GM23338 (cell line): ENCODE measurements around the gene TANGO2. TPM values are rescaled to one million over a fixed set of nuclear protein-coding genes. Genes with fewer than 3 reads are reported as not detected.

ENCODE experiments used
- ATAC-seq: fragments of 200-7000 bp; cut with Tn5 transposase; 3 replicates; pipeline ENCODE4 v1.9.1; 2020
- DNase-seq: peaks from one replicate; pipeline ENCODE4 v3.0.0-alpha.2; 2015; ENCODE audit warnings: low spot score
- H2AFZ ChIP-seq: fragments of 200-600 bp; sonication (generic); 2 replicates; pipeline ENCODE4 v1.8.0; 2016; ENCODE audit warnings: antibody characterized with exemption, mild to moderate bottlenecking, moderate library complexity
- H3F3A ChIP-seq: fragments of 200-600 bp; sonication (generic); replicated peaks from 2 replicates; pipeline ENCODE4 v1.8.0; 2017; ENCODE audit warnings: antibody characterized with exemption, mixed run types, low read depth
- H3K27ac ChIP-seq: fragments of 200-600 bp; sonication (generic); 2 replicates; pipeline ENCODE4 v1.6.1; 2016; ENCODE audit warnings: low read depth
- H3K27me3 ChIP-seq: fragments of 200-600 bp; sonication (generic); 2 replicates; pipeline ENCODE4 v1.8.0; 2016; ENCODE audit warnings: mild to moderate bottlenecking, mixed run types, moderate library complexity; ENCODE audit not compliant: insufficient read depth
- H3K36me3 ChIP-seq: fragments of 200-600 bp; sonication (generic); 2 replicates; pipeline ENCODE4 v1.8.0; 2016; ENCODE audit warnings: mild to moderate bottlenecking; ENCODE audit not compliant: insufficient read depth
- H3K4me1 ChIP-seq: fragments of 200-600 bp; sonication (generic); 2 replicates; pipeline ENCODE4 v1.8.0; 2016; ENCODE audit warnings: mild to moderate bottlenecking, moderate library complexity; ENCODE audit not compliant: insufficient read depth
- H3K4me2 ChIP-seq: fragments of 200-600 bp; sonication (generic); 2 replicates; pipeline ENCODE4 v1.7.1; 2017; ENCODE audit warnings: mixed run types
- H3K4me3 ChIP-seq: fragments of 200-600 bp; sonication (generic); 2 replicates; pipeline ENCODE4 v1.6.1; 2016; ENCODE audit warnings: mixed run types
- H3K79me2 ChIP-seq: fragments of 200-600 bp; sonication (generic); replicated peaks from 2 replicates; pipeline ENCODE4 v1.8.0; 2017; ENCODE audit warnings: mild to moderate bottlenecking; ENCODE audit not compliant: insufficient read depth
- H3K9me2 ChIP-seq: fragments of 200-600 bp; sonication (generic); 2 replicates; pipeline ENCODE4 v1.8.0; 2017; ENCODE audit not compliant: insufficient read depth
- H4K20me1 ChIP-seq: fragments of 200-600 bp; sonication (generic); replicated peaks from 2 replicates; pipeline ENCODE4 v1.8.0; 2017; ENCODE audit warnings: mild to moderate bottlenecking; ENCODE audit not compliant: insufficient read depth
- H3K27ac Mint-ChIP-seq: 2 replicates; pipeline ENCODE4 v1.8.0; 2020; ENCODE audit warnings: inconsistent platforms, mild to moderate bottlenecking, moderate library complexity, mixed read lengths
- H3K27me3 Mint-ChIP-seq: 3 replicates; pipeline ENCODE4 v1.8.0; 2022; ENCODE audit warnings: low read depth, mild to moderate bottlenecking, moderate library complexity, mixed read lengths, inconsistent platforms; ENCODE audit not compliant: insufficient read depth, poor library complexity
- H3K36me3 Mint-ChIP-seq: 3 replicates; pipeline ENCODE4 v1.8.0; 2021; ENCODE audit warnings: low read depth, mild to moderate bottlenecking, inconsistent platforms, moderate library complexity, mixed read lengths
- H3K4me1 Mint-ChIP-seq: 3 replicates; pipeline ENCODE4 v1.8.0; 2020; ENCODE audit warnings: mild to moderate bottlenecking, inconsistent platforms, mixed read lengths
- H3K4me3 Mint-ChIP-seq: 3 replicates; pipeline ENCODE4 v1.8.0; 2021; ENCODE audit warnings: moderate library complexity, mild to moderate bottlenecking, inconsistent platforms, mixed read lengths
- H3K9me3 Mint-ChIP-seq: 3 replicates; pipeline ENCODE4 v1.8.0; 2020; ENCODE audit warnings: moderate library complexity, mild to moderate bottlenecking, inconsistent platforms, mixed read lengths
- CREB1 ChIP-seq: fragments of 250-450 bp; sonication (Bioruptor Pico); IDR thresholded peaks from 2 replicates; pipeline ENCODE4 v1.5.0; 2020; ENCODE audit warnings: low read depth, mild to moderate bottlenecking, moderate library complexity
- EZH2phosphoT487 ChIP-seq: fragments of 200-600 bp; sonication (generic); IDR thresholded peaks from one replicate; pipeline ENCODE4 v1.8.1; 2018; ENCODE audit warnings: antibody characterized with exemption; ENCODE audit not compliant: unreplicated experiment
- JUNB ChIP-seq: IDR thresholded peaks from one replicate; pipeline ENCODE4 v1.6.1; 2016; ENCODE audit warnings: antibody characterized with exemption; ENCODE audit not compliant: unreplicated experiment
- NANOG ChIP-seq: IDR thresholded peaks from 2 replicates; pipeline ENCODE4 v1.6.1; 2016; ENCODE audit warnings: antibody characterized with exemption, borderline replicate concordance
- REST ChIP-seq: IDR thresholded peaks from one replicate; pipeline ENCODE4 v1.6.1; 2018; ENCODE audit warnings: antibody characterized with exemption; ENCODE audit not compliant: unreplicated experiment
- STAT1 ChIP-seq: IDR thresholded peaks from one replicate; pipeline ENCODE4 v1.6.1; 2016; ENCODE audit warnings: antibody characterized with exemption; ENCODE audit not compliant: unreplicated experiment
- ZNF114 ChIP-seq: fragments of 250-450 bp; sonication (Bioruptor Pico); IDR thresholded peaks from 2 replicates; pipeline ENCODE4 v1.5.0; 2020; ENCODE audit warnings: mild to moderate bottlenecking, moderate library complexity
- ZNF331 ChIP-seq: fragments of 250-450 bp; sonication (Bioruptor Pico); IDR thresholded peaks from 2 replicates; pipeline ENCODE4 v1.5.0; 2020; ENCODE audit warnings: low read depth, mild to moderate bottlenecking, moderate library complexity
- polyA plus RNA-seq: library from polyadenylated mRNA; unstranded; fragments of >200 nt; fragmentation: Nextera tagmentation; extraction: Ambion mirVana; gene quantifications from 2 replicates; pipeline ENCODE4 v1.2.1, GENCODE V29; 2016
- total RNA-seq: library from RNA; depleted of rRNA; stranded (reverse); fragments of >200 nt; shearing (Covaris generic); gene quantifications from 2 replicates; pipeline ENCODE4 v1.2.3, GENCODE V29; 2014
- TF ChIP-seq, protein P1 (sequence below): fragments of 250-450 bp; sonication (Bioruptor Pico); IDR thresholded peaks from 2 replicates; pipeline ENCODE4 v1.5.0; 2020; ENCODE audit warnings: mild to moderate bottlenecking, moderate library complexity
- TF ChIP-seq, protein P2 (sequence below): IDR thresholded peaks from 2 replicates; pipeline ENCODE4 v1.6.1; 2016; ENCODE audit warnings: antibody characterized with exemption
- TF ChIP-seq, protein P3 (sequence below), 2 experiments: fragments of 200-600 bp in 1 of 2; sonication (generic) in 1 of 2; conservative IDR thresholded peaks; 2 replicates each; pipeline versions ENCODE4 v1.5.1 to v1.6.1; 2016 to 2017; ENCODE audit warnings: antibody characterized with exemption in 2 of 2, low read depth in 2 of 2, mild to moderate bottlenecking in 2 of 2, moderate library complexity in 1 of 2

Gene TANGO2
- total and polyA plus RNA-seq, 2 experiments from 2014 or later, result 6.9 to 15.0 TPM

DNA sequence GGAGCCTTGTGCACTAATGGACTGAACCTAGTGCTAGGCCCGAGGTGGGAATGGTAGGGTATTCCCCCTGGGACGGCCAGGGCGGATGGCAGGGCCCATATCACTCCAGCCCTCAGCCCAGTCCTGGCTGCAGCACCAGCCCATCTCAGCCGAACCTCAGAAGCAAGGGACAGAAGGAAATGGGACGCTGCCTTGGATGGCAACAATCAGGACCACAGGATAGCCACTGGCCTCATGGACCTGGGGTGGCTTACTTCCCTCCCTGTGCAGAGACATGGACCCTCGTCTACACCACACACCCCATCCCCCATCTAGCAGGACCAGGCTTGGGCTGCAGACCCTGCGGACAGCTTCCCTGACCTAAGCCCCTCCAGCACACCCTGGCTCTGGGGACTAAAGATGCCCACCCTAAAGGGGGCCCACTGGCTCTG lies 28.4 kb upstream of the TANGO2 start:
- ATAC-seq, result no peak
- no peaks in the 10 kb centered on the region for H3K9me3 Mint-ChIP-seq

GRCh38 chr22:19992921-19993355 lies 28.0 kb upstream of the TANGO2 start:
- Mint-ChIP-seq H3K27ac (no peak overlapping the region), H3K36me3 (no peaks in the 10 kb centered on the region), H3K27me3 (peaks cover 3% of the 10 kb centered on the region), H3K4me3 (no peak overlapping the region), H3K9me3 (no peaks in the 10 kb centered on the region), H3K4me1 (no peaks in the 10 kb centered on the region; the same call in 1 of the 3 replicates)
- H3K27me3 ChIP-seq, result no peaks in the 10 kb centered on the region
- H4K20me1 ChIP-seq, result no peaks in the 10 kb centered on the region
- no peaks in the 10 kb centered on the region for H3F3A ChIP-seq
- H3K27ac ChIP-seq, result no peak overlapping the region
- no peaks in the 10 kb centered on the region for H3K79me2 ChIP-seq
- no peak for ATAC-seq
- no peak overlapping the region for H2AFZ ChIP-seq
- no peaks in the 10 kb centered on the region; the same call in 1 of the 2 replicates for H3K4me1 ChIP-seq
- H3K9me2 ChIP-seq, result no peaks in the 10 kb centered on the region
- no peak for DNase-seq
- H3K4me2 ChIP-seq, result no peak overlapping the region
- no peak overlapping the region for H3K4me3 ChIP-seq
- no peaks in the 10 kb centered on the region for H3K36me3 ChIP-seq
- TF ChIP-seq ZNF114 (CRISPR knock-in tag) (no peak), EZH2phosphoT487 (no peak), CREB1 (CRISPR knock-in tag) (no peak), REST (no peak), ZNF331 (CRISPR knock-in tag) (no peak)
- TF ChIP-seq, protein P1, sequence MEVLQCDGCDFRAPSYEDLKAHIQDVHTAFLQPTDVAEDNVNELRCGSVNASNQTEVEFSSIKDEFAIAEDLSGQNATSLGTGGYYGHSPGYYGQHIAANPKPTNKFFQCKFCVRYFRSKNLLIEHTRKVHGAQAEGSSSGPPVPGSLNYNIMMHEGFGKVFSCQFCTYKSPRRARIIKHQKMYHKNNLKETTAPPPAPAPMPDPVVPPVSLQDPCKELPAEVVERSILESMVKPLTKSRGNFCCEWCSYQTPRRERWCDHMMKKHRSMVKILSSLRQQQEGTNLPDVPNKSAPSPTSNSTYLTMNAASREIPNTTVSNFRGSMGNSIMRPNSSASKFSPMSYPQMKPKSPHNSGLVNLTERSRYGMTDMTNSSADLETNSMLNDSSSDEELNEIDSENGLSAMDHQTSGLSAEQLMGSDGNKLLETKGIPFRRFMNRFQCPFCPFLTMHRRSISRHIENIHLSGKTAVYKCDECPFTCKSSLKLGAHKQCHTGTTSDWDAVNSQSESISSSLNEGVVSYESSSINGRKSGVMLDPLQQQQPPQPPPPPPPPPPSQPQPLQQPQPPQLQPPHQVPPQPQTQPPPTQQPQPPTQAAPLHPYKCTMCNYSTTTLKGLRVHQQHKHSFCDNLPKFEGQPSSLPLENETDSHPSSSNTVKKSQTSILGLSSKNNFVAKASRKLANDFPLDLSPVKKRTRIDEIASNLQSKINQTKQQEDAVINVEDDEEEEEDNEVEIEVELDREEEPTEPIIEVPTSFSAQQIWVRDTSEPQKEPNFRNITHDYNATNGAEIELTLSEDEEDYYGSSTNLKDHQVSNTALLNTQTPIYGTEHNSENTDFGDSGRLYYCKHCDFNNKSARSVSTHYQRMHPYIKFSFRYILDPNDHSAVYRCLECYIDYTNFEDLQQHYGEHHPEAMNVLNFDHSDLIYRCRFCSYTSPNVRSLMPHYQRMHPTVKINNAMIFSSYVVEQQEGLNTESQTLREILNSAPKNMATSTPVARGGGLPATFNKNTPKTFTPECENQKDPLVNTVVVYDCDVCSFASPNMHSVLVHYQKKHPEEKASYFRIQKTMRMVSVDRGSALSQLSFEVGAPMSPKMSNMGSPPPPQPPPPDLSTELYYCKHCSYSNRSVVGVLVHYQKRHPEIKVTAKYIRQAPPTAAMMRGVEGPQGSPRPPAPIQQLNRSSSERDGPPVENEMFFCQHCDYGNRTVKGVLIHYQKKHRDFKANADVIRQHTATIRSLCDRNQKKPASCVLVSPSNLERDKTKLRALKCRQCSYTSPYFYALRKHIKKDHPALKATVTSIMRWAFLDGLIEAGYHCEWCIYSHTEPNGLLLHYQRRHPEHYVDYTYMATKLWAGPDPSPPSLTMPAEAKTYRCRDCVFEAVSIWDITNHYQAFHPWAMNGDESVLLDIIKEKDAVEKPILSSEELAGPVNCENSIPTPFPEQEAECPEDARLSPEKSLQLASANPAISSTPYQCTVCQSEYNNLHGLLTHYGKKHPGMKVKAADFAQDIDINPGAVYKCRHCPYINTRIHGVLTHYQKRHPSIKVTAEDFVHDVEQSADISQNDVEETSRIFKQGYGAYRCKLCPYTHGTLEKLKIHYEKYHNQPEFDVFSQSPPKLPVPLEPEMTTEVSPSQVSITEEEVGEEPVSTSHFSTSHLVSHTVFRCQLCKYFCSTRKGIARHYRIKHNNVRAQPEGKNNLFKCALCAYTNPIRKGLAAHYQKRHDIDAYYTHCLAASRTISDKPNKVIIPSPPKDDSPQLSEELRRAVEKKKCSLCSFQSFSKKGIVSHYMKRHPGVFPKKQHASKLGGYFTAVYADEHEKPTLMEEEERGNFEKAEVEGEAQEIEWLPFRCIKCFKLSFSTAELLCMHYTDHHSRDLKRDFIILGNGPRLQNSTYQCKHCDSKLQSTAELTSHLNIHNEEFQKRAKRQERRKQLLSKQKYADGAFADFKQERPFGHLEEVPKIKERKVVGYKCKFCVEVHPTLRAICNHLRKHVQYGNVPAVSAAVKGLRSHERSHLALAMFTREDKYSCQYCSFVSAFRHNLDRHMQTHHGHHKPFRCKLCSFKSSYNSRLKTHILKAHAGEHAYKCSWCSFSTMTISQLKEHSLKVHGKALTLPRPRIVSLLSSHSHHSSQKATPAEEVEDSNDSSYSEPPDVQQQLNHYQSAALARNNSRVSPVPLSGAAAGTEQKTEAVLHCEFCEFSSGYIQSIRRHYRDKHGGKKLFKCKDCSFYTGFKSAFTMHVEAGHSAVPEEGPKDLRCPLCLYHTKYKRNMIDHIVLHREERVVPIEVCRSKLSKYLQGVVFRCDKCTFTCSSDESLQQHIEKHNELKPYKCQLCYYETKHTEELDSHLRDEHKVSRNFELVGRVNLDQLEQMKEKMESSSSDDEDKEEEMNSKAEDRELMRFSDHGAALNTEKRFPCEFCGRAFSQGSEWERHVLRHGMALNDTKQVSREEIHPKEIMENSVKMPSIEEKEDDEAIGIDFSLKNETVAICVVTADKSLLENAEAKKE (CRISPR knock-in tag), result no peak
- TF ChIP-seq, protein P2, sequence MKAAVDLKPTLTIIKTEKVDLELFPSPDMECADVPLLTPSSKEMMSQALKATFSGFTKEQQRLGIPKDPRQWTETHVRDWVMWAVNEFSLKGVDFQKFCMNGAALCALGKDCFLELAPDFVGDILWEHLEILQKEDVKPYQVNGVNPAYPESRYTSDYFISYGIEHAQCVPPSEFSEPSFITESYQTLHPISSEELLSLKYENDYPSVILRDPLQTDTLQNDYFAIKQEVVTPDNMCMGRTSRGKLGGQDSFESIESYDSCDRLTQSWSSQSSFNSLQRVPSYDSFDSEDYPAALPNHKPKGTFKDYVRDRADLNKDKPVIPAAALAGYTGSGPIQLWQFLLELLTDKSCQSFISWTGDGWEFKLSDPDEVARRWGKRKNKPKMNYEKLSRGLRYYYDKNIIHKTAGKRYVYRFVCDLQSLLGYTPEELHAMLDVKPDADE, result no peak
- TF ChIP-seq, protein P3, sequence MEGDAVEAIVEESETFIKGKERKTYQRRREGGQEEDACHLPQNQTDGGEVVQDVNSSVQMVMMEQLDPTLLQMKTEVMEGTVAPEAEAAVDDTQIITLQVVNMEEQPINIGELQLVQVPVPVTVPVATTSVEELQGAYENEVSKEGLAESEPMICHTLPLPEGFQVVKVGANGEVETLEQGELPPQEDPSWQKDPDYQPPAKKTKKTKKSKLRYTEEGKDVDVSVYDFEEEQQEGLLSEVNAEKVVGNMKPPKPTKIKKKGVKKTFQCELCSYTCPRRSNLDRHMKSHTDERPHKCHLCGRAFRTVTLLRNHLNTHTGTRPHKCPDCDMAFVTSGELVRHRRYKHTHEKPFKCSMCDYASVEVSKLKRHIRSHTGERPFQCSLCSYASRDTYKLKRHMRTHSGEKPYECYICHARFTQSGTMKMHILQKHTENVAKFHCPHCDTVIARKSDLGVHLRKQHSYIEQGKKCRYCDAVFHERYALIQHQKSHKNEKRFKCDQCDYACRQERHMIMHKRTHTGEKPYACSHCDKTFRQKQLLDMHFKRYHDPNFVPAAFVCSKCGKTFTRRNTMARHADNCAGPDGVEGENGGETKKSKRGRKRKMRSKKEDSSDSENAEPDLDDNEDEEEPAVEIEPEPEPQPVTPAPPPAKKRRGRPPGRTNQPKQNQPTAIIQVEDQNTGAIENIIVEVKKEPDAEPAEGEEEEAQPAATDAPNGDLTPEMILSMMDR (conservative IDR thresholded peaks at IDR 0.05; ENCODE audit: low read depth in 2 of 2), result no peak

More for the DNA sequence above, 28.4 kb upstream of the TANGO2 start:
- Histone ChIP-seq H3K79me2 (no peaks in the 10 kb centered on the region), H3K4me3 (no peak overlapping the region), H3K27me3 (no peaks in the 10 kb centered on the region), H3K27ac (no peak overlapping the region), H4K20me1 (no peaks in the 10 kb centered on the region), H3F3A (no peaks in the 10 kb centered on the region), H3K36me3 (no peaks in the 10 kb centered on the region), H3K4me2 (no peak overlapping the region), H3K9me2 (no peaks in the 10 kb centered on the region), H3K4me1 (peaks cover under 1% of the 10 kb centered on the region; the same call in 1 of the 2 replicates), H2AFZ (no peak overlapping the region)
- TF ChIP-seq STAT1 (no peak), JUNB (no peak), NANOG (no peak)
- H3K36me3 Mint-ChIP-seq, result no peaks in the 10 kb centered on the region
- DNase-seq, result no peak
- H3K27ac Mint-ChIP-seq, result no peak overlapping the region
- H3K4me3 Mint-ChIP-seq, result no peak overlapping the region
- H3K4me1 Mint-ChIP-seq, result no peaks in the 10 kb centered on the region; the same call in 1 of the 3 replicates
- peaks cover 5% of the 10 kb centered on the region for H3K27me3 Mint-ChIP-seq
